Superior temporal gyrus (tissue), 1 donor: ENCODE data around the gene BCAP31.
A peak's percentile ranks its signal among the peaks of the same experiment; 100 is the strongest.

Experiments
- DNase-seq: peaks from one replicate; pipeline ENCODE4 v3.0.0-alpha.2; 2016; ENCODE audit errors: extremely low spot score

Gene BCAP31

DNA sequence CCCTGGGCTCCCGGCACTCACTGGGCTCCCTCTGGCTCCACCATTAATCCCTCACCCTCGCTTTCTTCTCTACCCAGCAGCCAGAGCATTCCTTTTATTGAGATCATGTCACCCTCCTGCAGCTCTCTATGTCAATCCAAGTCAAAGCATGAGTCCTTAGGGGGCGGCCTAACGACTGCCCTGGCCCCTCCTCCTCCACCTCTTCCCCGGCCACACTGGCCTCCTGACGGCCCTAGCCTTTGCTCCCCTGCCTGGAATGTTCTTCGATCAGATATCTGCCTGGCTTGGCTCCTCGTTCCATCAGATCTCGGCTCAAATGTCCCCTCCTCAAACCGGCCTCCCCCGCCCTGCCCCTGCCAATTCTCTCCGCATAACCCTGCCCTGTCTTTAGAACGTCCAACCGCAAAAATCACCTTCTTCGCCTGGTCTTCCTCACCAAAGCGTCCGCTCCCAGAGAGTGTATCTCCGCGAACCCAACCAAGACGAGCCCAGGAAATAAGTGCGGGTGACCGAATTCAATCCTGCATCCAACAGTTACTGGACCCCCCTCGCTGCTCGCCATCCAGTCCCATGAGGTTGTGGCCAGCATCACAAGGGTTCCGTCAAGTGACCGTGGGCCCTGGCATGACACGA is 49.9 kb downstream of the BCAP31 start:
- DNase-seq = no peak

DNA sequence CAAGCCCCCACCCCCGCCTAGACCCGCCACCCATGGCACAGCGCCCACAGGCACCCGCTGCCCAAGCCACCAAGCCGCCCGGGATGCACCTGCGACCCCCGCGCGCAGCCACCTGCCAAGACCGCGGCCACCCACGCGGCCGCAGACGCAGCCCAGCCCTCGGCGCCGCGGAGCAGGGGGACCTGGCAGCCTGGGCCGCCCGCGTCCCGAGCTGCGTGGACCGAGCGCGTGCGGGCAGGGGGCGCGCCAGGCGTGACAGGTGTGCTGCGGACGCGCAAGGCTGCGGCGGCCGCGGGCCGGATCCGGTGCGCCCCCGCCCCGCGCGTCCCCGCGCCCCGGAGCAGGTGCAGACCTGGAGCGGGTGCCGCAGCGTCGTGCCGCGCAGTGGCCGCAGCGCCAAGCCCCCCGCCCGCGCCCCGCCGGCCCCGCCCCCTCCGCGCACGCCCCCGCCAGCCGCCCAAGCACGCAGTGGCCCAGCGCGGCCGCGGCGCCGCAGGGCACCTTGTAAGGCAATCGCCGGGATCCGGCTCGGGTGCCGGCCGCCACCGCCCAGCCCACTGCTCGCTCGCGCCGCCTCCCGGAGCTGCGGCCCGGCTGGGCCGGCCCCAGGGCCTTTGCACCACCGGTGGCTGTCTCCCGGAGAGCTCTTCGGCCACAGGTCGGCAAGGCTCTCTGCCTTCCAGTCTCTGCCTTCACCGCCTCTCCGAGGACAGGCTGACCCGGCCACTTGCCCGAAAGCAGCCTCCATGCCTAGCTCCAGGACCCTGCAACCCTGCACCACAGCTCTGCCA is 50.6 kb downstream of the BCAP31 start, which contains the start of gene PNCK:
PNCK (minus strand) TSS at position 386 of the 791 bp plus-strand sequence. CDS start 737 bp downstream, outside the sequence.
- DNase-seq = no peak

DNA sequence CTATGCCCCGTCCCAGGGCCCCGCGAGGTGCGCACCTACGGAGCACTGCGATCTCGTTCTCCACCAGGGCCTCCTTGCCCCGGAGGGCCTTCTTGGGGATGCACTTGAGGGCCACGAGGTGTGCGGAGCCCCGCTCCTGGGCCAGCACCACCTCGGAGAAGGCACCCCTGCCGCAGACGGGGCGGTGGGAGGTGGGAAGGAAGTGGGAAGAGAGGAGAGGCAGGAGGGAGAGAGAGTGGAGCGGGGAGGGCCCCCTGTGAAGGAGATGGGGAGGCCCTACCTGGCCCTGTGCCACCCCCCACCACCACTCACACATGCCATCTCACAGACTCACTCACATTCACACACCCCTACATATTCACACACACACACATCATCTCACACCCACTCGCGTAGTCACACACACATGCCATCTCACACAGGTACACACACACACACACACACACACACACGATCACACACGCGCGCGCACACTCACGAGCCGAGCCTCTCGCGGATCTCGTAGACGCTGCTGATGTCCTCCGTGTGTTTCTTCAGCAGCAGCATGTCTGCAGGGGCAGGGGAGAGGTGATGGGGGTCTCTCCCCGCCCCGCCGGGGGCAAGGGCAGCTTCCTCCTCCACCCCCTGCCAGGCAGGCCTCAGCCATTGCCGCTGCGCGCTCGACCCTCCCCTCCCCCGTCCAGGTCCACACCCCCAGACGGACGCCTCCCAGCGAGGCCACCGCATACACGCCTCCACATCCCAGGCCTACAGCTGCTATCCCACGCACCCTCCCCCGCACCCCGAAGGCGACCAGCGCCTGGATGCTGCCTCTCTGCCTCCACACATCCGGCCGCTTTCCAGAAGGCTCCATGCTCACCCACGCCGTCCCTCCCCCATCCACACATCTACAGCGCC is 51.4 kb downstream of the BCAP31 start:
- no peak for DNase-seq

DNA sequence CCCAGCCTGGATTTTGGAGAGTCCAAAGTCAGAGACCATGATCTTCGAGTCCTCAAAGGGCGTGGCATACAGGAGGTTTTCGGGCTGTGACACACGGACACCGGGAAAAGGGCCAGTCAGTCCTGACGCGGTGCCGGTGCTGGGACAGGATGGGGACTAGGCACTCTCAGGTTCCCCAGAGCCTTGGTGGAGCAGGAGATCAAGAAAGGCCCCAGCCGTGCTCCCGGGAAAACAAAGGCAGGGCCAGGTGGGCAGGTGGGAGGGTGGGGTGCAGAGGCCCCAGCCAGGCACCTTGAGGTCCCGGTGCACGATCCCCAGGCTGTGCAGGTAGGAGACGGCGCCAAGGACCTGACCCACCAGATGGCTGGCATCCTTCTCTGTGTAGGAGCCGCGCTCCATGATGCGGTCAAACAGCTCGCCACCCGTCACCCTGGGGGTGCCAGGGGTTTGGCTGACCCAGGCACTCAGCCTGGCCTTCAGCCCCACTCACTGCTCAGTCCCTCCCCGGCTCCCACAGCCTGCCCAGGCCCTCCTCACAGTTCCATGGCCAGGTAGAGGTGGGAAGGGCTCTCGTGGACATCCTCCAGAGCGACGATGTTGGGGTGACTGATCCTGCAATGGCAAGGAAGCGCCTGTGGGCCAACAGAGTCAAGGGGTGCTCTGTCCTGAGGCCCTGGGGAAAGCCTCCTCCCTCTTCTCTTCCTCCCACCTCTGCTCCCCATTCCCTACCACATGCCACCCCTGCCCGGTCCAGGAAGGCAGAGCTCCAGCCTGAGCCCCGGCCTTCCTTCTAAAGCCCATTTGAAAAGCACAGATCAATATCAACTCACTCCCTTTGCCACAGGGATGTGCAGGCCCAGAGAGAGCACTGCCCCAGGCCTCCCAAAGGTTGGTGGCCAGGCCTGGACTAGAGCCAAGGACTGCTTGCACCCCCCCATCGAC is 52.3 kb downstream of the BCAP31 start:
- DNase-seq = no peak

DNA sequence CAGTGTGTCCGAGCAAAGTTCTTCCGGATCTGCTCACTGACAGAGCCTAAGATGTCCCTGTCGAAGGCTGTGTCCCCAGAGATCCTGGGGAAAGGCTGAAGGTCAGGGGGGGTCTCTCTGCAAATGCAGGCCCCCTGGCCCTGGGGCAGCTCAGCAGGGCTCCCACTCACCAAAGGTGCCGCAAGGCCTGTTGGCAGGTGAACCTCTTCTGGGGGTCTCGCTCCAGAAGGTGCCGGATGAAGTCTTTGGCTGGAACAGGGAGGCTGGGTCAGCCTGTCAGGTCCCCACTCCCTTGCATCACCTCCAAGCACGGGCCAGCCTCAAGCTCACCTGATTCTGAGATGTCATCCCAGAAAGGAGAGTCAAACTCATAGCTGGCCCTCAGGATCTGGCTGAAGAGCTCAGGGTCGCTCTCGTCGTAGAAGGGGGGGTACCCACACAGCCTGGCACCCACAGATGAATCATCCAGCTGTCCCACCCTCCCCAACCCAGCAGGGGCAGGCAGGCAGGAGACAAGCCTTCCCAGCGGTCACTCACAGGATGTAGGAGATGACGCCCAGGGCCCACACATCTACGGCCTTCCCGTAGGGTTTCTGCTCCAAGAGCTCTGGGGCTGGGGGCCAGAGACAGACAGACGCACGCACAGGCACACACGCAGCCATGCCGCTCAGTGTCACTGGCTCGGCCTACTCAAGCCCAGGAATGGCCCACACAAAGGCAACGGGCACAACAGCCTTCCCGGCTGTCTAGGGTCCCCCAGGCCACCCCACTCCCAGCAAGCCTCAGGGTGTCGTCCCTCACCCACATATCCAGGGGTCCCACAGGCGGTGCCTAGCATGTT is 53.2 kb downstream of the BCAP31 start:
- no peak for DNase-seq

DNA sequence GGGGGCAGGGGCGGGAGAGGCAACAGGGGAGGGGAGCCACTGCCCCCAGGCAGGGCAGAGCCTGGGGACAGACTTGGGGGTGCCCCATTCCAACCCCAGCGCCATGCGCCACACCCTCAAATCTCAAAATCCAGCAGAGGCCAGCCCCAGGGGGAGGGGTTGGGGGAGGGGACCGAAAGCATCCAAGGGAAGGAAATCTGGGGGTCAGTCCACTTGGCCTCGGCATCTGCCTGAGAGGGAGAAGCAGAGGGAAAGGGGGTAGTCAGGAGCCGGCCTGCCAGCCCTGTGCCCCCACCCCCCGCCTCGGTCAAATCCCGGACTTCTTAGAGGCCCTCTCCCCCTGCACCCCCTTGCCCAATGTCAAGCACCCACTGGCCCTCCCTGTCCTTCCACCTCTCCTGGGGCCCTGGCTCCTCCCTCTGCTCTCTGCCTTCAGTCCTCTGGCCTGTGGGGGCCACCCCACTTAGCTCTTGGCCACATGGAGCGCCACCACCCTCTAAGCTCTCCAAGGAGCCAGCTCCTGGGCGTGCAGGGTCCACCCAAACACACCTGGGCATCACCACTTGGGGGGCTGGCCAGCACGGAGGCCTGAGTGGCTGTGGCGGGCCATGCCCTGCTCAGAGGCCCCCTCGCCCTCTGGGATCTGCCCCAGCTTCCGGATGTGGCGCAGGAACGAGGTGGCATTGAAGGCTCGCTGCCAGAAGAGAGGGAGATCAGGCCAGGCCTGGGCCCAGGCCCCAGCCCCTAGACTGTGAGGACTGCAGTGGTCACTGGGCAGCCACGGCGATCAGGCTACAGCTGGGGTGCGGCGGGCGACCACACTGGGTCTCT is 54.1 kb downstream of the BCAP31 start:
- no peak for DNase-seq

DNA sequence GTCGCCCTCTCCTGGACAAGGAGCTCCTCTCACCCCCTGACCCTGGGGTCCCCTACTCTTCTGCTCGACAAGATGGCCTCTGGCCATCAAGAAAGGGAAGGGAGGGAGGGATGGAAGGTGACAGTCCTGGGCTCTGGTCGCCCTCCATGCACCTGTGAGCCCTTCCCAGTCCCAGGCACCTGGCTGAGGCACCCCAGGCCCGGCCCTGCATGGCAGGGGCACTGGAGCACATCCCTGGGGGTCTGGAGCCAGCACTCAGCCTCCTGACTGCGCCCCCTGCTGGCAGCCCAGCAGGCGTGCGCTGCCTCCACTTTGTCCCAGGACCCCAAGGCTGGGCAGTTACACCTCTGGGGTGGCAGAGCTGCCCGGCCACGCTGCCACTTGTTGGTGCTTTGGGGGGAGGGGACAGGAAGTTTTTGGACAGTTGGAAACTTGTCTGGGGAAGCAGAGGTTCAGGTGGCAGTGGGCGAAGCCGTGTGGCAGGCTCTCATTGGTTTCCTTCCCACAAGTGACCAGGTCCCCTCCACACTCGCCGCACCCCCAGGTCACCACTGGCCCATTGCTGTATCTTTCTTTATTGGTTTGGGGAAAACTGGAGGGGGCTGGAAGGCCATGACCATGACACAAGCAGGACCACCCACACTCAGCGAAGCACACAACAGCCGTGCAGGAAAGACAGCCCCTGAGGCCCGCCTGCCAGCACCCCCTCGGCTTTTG is 54.9 kb downstream of the BCAP31 start:
- no peak for DNase-seq

DNA sequence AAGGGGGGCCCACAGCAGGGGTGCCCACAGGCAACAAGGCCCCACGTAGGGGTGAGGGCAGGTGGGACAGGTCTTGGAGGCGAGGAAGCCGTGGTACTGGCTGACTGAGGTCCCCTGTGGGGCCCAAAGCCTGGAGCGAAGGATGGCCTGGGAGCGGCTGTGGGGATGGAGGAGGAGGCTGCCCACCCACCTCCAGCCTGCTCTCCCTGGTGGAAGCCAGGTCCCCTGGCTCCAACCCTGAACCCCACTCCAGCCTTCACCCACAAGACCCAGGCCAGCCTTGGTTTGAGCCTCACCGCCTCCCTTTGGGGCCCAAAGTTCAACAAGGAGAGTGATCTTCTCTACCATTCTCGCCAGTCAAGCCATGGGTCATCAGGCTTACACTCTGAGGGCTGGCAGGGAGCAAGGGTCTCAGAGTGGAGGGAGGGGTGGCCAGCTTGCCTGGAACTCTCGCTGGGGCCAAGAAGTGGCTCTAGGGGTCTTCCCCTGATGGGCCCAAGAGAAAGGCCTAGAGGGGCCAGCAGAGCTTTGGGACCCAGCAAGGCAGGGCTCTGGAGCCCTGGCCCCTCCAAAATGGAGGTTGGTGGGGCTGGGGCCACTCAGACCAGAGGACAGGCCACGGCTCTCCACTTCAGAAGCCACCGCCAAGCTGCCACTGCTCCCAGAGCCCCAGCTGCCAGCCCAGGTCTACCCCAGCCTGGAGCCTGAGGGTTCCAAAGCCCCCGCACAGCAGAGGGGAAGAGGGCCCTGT is 55.6 kb downstream of the BCAP31 start:
- no peak for DNase-seq

DNA sequence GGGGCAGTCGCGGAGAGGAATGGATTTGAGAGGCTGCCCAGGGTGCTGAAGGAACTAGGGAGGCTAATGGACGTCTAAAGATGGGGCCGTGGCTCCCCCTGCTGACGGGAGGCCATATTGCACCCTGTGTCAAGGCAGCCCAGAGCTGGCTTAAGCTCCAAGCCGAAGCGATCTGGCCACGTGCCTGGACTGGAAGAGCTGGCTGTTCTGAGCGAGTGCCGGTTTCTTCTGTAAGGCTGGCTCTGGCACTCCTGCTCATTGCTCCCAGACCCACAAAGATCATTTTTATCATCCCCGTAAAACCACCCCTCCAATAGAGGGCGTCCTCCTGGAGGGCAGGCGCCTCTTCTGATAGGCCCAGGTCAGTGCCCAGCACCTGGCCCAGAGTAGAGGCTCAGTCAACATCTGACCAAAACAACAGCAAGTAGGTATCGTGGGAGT is 56.2 kb downstream of the BCAP31 start:
- DNase-seq = peak; percentile 94

DNA sequence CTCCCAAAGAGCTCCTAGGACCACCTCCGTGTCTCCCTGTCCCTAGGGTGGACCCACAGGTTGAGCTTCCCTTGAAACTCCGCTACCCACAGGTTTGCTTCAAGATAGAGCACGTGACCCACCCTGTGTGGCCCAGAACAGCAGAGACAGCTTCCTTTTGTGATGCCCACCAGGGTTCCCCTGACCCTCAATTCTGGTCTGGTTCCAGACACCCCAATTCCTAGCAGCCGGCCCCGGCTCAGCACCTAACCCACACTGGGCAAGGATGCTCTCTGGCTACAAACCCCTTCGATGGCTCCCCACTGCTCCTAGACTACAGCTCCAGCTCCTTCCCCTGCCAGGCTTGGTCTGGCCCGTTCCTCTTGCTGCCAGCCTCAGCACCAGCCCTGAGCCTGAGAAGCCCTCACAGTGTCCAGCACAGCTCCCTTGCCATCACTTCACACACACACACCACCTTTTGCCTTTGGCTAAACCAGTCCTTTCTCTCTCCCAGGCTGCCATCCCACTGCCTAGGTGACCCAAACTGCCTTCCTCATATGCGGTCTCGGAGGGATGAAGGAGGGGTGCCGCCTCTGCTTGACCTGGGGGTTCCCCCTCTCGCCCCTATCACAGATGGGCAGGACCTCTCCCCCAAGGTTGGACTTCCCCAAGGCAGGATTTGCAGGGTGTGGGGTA is 56.8 kb downstream of the BCAP31 start:
- peak; percentile 13 for DNase-seq

DNA sequence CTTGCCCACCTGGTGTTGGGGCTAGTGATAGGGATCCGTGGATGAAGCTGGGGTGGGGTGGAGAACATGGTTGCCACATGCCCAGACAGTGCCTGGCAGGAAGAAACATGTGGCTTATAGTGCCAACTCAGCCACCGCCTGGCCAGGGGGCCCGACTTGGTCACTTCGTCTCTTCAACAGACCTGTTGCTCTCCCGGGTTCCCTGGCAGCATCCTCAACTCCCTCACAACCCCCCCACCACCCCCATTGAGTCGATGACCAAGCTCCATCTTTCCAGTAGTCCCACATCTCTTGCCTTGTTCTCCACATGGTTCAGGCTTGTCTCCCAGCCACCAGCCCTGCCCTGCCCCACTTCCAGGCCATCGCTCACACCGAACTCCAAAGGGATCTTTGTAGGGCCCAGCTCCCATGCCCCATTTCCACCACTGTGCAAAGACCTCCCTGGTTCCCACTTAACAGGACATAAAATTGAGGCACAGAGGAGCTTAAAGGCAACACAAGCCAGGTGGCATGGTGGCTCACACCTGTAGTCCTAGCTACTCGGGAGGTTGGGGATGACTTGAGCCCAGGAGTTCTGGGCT is 58.4 kb downstream of the BCAP31 start:
- no peak for DNase-seq

DNA sequence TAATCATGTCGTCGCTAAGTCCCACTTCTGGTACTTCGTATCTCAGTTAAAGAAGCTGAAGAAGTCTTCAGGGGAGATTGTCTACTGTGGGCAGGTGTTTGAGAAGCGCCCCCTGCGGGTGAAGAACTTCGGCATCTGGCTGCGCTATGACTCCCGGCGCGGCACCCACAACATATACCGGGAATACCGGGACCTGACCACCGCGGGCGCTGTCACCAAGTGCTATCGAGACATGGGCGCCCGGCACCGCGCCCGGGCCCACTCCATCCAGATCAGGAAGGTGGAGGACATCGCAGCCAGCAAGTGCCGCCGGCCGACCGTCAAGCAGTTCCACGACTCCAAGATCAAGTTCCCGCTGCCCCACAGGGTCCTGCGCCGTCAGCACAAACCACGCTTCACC is 61.9 kb downstream of the BCAP31 start:
- DNase-seq = peak; percentile 30

DNA sequence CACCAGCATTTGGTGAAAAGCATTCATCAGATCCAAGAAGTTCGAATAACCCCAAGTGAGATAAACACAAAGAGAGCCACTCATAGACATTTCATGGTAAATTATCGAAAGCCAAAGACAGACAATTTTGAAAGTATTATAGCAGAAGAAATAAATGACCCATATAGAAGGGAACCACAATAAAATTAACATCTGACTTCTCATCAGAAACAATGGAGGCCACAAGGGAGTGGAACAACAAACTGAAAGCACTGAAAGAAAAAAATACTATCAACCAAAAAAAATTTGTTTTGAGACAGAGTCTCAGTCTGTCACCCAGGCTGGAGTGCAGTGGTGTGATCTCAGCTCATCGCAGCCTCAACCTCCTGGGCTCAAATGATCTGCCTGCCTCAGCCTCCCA is 64.9 kb downstream of the BCAP31 start:
- no peak for DNase-seq

DNA sequence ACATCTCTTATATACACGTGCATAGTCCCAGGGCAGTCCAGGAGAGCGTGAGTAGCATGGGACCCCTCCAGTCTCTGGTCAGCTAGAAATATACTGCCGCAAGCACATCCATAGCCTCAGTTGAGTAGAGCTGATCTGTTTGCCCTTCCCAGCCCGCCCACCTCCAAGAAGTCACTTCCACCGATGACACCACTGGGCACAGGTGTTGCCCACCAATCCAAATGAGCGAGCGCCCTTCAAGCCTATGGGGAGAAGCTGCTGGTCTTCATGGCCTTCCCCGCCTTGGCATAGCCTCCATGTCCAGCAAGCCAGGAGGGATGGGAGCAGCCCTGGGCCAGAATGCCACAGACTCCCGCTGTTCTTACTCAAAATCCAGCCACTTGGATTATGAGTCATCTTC is 67.0 kb downstream of the BCAP31 start:
- DNase-seq = no peak

DNA sequence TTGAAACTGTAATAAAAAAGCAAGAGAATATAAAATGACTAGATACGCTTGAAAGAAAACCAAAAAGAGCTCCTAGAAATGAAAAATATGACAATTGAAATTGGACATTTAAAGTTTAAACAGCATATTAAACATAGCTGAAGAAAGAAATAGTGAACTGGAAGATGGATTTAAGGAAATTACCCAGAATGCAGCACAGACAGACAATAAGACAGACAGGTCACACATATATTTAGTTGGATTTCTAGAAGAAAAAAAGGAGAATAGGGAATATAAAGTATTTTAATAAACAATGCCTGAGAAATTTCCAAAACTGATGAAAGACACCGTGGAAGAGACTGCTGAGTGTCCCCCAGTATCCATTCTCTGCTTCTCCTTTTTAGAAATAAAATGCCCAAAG is 70.6 kb downstream of the BCAP31 start:
- DNase-seq = no peak

DNA sequence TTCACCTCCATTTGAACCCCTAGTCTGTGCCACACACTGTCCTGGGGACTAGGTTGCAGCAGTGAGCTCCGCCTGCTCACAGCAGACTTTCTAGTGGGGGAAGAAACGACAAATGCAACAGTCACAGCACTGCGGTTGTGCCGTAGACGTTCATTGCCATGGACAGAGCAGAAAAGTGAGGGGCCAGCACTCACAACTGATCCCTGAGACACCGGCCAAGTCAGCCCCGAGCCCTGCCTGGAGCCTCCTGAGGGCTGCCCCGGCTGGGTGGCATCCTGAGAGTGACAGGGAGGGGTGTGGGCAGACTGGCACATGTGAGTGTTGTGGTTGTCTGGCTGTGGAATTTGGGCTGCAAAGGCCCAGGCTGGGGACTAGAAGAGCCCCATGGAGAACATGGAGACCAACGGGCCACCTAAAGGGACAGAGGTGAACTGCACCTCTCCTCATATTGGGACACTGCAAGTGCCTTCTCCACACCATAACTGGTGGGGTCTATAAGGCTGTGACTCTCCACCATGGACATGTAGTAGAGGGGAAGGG is 72.6 kb downstream of the BCAP31 start:
- no peak for DNase-seq

DNA sequence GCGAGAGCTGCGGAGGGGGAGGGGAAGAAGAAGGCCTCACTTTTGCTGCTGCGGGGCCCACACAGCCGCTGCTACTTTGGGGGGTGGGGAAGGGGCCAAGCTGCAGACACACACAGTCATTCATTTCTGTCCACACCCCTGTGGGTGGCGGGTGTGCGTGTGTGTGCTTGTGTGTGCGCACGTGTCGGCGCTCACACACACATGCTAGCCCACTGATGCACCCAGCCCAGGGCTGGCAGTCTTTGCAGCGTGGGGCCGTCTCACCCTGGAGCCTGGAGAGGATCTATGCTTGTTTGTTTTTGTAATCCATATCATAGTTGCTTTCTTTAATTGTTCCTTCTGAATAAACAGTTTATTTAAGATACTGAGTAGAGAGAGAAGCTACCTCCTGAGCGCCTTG is 73.2 kb downstream of the BCAP31 start:
- DNase-seq = no peak
